SHP77 (cell line): ENCODE results near the gene KAZN.

ENCODE experiments used
- DNase-seq, 2 experiments: peaks; one replicate each; lab custom pipeline; 2025; lab: John Stamatoyannopoulos, UW

Gene KAZN

DNA sequence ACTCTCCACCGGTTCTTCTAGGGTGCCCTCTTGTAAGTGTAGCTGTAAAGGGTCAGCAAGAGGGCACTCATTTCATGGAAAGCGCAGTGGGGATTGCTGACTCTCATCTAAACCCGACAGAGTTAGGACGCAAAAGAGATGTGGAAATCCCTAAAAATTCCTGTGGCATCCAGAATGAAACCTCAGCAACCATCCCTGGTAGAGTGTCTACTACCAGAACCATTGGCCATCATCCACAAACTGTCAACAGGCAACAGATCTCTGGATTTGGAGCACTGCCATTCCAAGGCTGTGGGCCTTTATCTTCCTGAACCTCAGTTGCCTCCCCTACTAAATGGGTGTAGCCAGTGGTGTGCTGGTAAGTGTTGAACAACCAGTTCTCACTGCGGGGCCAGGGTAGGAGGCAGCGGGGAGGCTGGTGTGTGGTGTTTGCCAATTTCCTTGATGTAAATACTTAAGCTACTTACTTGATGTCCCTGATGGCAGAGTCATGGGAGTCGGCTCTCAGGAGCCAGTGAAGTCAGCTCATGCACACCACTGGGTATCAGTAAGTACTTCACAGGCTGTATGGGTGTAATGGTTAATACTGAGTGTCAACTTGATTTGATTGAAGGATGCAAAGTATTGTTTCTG, 195.8 kb downstream of the KAZN start:
- DNase-seq: no peak

DNA sequence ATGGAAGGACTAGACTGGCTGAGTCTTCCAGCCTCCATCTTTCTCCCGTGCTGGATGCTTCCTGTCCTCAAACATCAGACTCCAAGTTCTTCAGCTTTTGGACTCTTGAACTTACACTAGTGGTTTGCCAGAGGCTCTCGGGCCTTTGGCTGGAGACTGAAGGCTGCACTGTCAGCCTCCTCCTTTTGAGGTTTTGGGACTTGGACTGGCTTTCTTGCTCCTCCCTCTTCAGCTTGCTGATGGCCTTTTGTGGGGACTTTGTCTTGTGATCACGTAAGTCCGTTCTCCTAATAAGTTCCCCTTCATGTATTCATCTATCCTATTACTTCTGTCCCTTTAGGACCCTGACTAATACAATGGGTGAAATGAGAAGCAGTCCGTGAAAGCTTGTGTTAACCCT, 196.4 kb downstream of the KAZN start:
- DNase-seq: no peak

DNA sequence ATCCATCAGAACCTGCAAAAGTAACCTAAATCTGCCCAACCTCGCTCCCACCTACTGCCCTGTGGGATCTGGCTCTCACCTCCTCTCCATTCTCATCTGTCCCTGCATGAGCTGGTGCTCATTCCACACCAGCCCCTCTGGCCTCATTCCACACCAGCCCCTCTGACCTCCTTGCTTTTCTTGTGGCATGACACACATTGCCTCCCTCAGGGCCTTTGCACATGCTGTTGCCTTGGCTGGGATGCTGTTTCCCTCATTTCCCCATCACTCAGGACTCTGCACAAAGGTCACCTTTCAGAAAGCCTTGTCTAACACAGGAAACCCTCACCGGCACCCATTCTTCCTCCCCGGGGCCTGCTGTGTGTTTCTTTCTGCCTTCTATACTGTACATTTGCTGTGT, 197.1 kb downstream of the KAZN start:
- no peak for DNase-seq

DNA sequence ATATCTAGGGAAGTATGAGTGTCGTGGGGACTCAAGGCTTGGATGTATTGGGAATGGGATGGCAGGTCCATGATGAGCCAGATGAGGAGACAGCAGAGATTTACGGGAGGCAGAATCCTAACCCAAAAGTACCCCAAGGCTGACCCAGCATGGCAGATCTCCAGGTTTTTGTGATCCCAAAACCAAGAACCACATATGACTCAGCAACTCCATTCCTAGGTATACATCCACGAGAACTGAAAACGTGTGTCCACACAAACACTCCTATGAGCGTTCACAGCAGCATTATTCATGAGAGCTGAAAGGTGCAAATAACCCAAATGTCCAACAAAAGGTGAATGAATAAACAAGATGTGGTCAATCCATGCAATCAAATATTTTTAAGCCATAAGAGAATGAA, 201.5 kb downstream of the KAZN start:
- DNase-seq: no peak

DNA sequence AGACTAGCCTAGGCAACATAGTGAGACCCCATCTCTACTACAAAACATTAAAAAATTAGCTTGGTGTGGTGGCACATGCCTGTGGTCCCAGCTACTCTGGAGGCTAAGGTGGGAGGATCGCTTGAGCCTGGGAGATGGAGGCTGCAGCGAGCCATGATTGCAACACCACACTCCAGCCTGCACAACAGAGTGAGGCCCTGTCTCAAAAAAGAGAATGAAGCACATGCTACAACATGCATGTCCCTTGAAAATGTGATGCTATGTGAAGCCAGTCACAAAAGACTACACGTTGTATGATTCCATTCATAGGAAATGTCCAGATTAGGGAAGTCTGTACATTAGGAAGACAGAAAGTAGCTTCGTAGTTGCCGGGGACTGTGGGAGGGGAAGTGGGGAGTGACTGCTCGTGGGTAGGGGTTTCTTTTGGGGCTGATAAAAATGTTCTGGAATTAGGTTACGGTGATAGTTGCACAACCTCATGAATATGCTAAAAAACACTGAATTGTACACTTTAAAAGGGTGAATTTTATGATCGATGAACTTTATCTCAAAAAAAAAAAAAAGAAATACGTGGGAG, 202.1 kb downstream of the KAZN start:
- no peak for DNase-seq

DNA sequence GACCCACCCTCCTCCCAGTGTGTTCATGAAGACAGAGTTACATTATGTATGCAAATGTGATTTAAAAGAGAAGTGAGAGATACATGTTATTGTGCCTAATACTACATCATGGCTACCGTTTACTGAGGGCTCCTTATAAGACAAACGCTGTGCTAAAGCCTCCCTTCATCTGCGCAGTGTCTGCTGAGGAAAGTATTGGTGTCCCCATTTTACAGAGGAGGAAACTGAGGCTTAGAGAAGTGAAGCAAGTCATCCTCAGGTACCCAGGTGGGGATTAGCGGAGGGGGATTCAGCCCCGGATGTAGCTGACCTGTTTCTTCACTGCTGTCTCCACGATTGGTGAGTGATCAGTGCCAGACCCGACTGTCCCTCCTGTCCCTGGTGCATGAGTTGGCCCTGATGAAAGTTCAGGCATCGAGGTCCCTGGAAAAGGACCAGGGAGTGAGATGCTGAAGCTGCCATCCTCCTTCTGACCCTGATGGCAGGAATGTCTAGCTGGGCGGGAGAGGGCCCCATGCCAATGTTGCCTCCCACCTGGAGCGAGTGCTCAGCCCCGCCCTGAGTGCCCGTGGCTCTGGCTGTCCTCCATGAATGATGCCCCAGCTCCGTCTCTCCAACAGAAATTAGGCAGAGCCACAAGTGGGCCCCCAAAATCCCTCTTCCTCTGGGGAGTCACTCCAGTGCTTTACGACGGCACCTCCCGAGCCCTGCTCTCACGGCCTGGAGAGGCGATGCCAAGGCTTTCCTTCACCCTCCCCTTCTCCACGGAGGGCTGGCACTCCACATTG, 204.7 kb downstream of the KAZN start:
- DNase-seq: no peak

DNA sequence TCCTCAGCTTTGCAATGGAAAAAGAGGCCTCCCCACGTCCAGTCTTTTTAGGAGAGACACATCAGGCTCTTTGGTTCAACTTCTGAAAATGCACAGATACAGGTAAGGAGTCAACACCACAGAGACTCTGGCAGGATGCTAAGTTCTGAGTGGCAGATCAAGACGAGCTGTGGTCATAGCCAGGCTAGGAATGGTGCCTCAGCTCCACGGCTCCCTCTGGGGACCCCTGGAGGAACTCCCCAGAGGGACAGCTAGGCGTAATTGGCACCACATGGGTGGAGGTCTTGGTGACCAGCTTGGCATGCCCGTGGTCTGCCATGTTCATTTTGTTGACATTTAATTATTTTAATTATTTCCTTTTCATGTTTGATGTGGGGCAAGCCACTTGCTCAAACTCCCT, 206.1 kb downstream of the KAZN start:
- peak in 1 of 2 experiments; percentile 5 for DNase-seq

DNA sequence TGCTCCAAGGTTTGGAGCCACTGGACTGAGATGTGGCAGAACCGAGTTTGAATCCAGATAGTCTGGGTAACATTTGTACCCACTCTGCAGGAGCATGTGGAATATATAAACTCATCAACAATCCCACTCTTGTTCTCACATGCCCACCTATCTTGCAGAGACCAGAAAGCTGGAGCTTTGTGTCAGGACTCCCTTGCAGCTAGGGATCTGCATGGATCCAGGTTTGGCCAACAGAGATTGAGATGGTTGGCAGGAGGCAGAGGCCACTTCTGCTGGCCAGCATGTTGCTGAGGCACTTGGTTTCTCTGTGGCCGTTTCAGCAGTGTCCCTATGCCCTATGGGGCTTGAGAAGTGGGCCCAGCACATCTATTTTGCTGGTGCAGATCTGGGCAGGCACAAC, 208.3 kb downstream of the KAZN start:
- DNase-seq: no peak

DNA sequence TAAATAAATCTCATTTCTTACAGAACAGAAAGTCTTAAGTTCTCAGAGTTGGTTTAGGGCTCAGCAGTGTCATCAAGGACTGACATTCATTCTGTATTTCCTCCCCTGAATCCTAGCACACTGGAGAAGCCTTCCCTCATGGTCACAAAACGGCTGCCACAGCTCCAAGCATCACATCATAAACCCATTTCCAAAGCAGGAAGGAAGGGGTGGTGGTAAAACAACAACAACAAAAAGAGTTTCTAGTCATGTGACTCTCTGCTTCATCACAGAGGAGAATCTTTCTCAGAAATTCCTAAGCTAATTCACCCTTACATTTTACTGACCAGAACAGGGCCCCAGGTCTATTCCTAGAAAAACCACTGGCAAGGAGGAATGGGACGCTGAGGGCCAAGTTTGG, 210.3 kb downstream of the KAZN start:
- DNase-seq: no peak

DNA sequence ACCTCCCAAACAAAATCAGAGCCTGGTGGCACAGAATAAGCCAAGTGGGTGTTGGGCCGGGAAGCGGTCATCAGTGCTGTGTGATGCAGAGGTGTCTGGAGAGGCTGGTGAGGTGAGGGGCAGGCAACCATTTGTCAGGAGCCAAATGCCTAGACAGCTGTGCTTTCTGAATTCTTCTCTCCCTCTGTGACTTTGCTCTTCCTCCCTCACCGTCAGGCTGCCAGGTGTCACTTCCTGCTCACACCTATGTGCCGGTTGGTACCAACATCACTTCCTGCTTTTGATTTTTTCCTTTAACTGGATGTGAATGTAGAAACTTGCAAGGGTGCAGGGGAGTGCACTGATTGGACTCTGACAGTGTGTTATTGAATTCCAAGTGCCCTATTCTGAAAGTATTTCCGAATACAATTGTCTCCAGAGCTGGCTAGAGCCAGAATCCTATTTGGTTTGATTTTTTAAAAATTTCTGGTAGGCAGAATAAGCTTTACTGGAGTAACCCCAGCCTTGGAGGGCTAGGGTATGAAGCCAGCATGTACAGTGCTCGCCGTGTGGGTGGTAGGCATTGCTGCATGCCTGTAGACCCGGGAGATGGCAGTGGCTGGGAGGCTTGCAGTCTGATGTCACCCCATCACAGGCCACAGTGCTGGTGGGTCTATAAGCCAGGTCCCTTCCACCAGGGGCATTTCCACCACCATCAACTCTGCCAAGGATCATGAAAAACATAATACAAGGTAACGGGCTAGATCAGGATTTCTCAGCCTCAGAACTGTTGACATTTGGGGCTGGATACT, 210.9 kb downstream of the KAZN start:
- no peak for DNase-seq

DNA sequence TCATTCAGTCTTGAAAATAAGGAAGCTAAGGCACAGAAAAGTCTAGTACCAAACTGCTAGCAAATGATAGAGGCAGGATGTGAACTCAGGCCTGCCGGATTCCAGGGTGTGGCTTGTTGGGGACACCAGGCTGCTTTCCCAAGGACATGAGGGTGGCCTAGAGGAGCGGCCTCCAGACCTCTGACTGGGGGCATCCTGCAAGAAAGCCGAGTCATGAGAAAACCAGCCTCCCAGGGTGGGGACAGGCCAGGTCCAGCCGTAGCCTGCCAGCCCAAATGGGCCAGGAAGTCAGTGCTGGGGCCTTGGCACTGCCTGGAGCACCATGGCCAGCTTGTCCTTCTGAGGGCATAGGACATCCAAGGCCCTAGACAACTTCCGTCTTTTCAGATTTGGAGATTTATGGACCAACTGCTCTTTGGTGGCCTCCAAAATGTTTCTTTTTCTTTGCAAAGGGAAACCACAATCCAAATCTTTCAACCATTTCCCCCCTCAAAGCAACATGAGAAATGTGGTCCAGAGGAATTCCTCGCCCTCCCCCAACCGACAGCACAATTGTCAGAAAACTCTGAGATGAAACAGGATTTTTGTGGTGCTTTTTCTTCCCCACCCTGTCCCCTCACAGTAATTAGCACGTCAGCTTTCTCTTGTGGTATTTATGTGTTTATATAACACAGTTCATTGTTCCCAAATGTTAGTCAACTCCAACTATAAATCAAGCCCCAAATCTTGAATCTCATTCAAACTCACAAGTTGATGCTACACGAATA, 212.3 kb downstream of the KAZN start:
- DNase-seq: no peak

DNA sequence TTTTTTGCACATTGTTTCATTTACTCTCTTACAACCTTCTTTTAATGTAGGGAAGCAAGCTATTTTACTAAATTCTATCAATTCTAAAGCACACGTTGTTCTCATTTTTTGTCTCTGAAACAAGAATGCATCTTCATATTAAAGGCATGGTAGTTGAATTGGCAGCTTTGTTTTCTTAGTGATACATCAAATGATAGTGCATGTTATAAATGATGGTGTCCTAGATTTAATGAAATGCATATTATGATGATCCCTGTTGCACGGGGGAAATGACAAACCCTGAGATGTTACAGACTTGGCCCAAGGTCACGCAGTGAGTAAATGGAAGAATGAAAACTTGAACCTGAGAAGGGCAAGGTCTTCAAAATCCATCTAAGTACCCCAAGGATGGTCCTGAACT, 213.1 kb downstream of the KAZN start:
- DNase-seq: no peak

DNA sequence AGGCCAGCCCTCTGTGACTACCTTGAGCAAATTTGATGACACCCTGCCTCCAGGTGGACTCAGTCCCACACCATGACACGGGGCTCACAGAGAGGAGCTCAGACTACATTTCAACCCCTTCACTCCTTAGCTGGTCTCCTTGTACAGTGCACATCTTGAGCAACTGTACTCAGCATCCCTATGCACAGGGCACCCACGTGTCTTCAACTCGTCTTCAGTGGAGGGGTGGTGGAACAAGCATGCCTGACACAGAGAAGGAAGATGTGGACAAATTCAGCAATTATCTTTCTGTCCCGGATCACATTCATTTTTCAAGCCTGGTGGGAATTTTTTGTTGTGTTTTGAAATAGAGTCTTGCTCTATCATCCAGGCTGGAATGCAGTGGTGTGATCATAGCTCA, 213.7 kb downstream of the KAZN start:
- DNase-seq: no peak

DNA sequence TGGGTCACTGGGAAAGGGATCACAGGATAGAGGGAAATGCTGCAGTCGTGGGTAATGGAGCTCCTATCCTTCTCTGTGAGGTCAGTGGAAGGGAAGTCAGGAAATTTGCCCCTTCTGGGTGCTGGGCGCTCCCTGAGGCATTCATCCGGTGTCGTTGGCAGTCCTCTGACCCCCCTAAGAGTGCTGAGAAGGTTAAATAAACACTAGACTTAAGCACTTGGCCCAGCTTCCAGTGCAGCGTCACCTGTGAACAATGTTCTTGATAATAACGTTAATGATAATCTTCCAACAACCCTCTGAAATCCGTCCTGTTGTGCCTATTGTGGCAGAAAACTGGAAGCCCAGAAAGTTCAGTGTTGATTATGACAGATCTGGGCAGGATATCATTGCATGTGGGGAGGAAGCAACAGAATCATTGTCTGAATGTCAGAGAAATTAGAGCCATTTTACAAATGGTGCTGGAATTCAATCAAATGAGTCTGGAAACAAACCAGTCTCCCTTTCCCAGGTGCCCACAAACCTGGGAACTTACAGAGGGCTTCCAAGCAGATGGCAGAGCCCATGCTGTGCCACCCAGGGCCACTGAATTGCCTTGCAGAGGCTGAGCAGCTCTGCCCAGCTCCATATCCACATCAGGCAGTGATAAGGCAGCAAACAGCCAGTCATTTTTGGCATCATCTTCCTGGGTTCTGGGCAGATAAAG, 216.8 kb downstream of the KAZN start:
- DNase-seq: no peak

DNA sequence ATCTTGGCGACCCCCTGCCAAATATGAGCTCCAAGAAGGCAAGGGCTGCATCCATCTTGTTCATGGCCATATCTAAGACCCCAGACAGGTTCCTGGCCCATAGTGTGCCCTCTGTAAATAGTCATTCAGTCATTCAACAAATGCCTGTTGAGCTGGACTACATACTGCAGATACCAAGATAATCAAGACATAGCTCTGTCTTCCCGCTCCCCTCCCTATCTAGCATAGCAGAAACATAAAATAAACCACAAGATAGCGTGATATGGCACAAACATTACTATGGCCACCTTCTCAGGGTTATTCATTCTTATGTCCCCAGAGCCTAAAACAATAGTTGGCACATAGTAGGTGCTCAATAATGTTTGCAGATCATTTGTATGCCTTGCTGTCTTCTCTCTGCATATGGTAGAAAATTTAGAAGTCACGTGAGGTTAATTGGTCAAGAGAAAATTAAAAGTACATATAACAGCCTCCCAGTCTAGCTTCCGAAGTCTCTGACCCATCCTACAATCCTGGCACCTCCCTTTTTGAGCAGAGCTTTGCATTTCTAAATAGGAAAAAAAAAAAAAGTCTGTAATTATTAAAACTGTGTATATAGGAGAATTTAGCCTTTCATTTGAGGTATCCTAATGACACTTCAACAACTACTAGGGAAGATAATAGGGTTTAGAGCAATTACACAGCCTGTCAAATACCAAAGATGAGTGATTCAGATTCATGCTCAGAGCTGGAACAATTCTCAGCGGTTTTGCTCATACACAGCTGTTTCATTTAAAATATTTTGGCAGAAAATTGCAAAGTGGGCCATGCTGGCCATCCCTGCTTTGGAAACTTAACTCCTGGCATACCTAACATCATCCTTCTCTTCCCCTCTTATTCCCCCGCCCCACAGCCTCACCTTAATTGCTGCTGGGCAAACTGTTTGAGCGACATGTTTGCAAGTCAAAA, 219.0 kb downstream of the KAZN start:
- DNase-seq: no peak

DNA sequence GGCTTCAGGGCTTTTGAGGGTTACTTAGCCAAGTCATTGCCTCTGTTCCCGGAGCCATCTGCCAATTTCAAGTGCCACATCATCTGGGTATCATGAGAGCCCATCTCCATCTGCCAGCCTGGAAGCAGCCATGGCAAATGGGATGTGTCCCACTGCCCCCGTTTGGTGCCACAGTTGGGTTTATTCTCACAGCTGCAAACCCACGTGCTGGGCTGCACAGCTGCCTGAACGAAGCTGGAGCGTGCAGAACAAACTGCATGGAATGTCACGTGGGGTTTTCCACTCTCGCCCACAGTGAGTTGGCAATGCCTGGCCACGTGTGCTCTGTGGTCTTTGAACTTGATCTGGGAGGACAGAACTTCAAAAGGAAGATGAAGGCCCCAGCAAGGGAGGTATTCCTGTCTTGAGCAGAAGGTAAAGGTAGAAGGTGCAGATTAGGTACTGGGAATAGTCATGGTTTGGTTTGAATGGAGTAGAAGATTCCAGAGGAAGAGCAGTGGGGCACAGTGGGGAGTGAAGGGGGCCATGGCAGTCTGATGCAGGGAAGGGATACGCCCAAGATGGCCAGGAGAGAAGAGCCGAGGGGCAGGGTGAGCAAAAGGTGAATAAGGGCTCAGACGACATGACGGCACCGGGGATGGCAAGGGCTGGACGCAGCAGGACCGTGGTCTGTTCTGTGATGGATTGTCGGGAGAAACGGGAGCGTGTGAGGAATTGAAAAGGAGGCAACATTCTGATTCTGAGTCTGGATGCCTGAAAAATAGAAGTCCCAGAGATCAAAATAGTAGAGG, 222.0 kb downstream of the KAZN start:
- no peak for DNase-seq

DNA sequence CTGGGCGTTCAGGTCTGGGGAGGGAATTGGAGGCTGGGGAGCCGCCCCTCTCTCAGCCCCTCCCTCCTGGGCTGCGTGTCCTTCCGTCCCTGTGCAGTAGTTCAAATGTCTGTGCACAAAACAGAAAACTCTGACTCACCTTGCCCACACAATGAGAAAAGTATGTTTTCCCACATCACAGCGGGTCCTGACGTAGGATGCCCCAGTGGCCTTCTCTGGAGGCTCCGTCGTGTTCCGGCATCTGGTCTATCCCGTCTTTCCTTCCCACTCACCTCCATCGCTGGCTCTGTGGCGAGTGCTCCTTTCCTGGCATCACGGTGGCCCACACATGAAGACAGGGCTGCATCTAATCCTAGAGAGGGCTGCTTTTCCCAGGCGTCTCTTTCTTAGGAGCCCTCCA, 224.0 kb downstream of the KAZN start:
- DNase-seq: no peak

DNA sequence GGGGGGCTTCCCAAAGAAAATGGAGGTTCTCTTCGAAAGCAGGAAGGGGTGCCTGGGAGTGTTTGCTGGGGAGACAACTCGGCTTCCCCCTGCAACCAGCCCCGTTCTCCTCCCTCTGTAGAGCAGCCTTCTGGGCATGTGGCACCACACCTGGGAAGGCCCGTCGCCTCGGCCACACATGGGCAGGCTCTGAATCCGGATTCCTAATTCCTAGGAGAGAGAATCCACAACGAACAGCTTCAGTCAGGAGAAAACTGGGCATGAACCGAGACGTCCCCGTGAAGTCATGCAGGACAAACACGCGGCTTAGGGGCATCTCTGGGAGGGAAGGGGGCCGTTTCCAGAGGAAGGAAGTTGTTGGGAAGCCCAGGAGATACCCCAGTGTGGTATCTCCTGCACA, 224.5 kb downstream of the KAZN start:
- no peak for DNase-seq

DNA sequence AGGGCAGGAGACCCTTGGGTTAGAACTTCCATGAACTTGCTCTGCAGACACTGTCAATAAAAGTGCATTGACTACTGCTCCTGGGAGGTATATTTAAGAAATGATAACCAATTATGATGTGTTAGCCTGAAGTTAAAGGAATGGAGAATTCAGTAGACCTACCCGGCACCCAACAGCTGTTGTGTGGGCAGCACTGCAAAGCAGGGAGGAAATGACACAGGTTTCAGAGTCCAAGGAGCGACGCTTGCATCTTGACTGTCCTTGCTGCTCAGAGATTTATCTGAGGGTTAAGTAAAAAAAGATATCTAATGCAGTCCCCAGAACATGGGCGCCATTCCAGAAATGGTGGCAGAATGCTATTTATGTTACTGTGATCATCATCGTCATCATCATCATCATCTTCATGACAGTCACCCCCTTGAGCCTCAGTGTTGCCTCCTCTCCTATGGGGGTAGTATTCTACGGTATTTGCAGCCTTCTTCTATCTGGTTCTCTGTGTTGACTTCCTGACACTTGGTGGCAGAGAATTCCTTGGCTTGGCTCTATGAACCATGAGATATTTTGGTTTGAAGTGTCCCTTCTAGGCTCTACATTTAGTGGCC, 225.9 kb downstream of the KAZN start:
- no peak for DNase-seq
